ENCODE data around the gene MAPRE2. TPM values are rescaled to one million over a fixed set of nuclear protein-coding genes. Genes with fewer than 3 reads are reported as not detected.

MAPRE2 gene
- total and polyA plus RNA-seq, 2 of the 13 experiments (the other 11 are each of a cell fraction or from before 2014, with no cell fraction given), result 34.5 to 67.9 TPM

DNA sequence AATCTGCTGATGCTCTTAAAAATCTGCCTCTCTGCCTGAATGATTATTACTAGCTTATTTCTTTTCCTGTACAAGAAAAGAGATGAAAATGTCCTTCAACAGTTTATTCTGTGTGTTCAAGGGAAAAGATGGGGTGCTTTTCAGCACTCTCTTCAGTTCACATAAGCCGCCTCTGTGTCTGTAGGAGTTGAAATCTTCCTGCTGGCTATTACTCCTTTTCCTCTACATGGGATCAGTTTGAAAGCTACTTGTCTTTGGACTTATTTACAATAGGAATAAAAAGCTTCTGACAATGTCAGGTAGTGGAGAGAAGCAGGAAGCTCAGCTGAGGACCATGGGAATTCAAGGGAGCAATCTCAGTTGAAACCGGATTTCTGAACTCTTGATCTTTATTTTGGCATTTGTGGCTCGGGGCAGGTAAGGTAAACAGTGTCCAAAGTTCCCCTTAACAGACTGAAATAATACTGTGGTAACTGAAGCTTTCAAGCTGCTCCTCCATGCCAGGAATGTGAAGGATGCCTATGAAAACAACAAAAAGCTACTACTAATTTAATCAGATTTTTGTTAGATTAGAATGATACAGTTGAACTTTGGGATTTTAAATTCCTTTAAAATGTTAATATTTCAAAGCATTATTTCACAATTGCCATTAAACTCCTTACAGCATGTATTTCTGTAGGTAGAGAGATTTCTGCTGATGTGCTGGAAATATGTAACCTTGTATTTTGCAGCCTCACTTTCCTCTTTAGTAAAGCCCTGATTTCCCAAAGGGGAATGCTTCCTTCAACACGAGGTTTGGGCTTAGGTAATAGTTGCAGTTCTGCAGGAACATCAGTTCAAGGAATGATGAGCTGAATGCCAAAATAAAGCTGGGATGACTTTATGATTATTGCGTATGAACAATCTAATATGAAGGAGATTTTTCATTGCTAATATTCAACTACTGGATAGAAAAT is 43.6 kb downstream of the MAPRE2 start (continued):
- TF ChIP-seq EP300 (IDR thresholded peaks at IDR 0.05; ENCODE audit: low read depth in 2 of 2, low read length in 2 of 2), result peak in 1 of 2 experiments; percentile 73; a peak in 2 of 4 replicates
- TF ChIP-seq EP300 (CRISPR knock-in tag; IDR thresholded peaks at IDR 0.05; ENCODE audit: borderline replicate concordance), result 0 out of 2 replicates have a peak, but pooled peaks have one; percentile 11
- TF ChIP-seq ZNF180 (CRISPR knock-in tag; IDR thresholded peaks at IDR 0.05; ENCODE audit: borderline replicate concordance, low read depth), result no peak
- peak; percentile 61; the same call in 1 of the 2 replicates for TF ChIP-seq YEATS4 (CRISPR knock-in tag; IDR thresholded peaks at IDR 0.05; ENCODE audit: borderline replicate concordance)
- TF ChIP-seq, protein P1, sequence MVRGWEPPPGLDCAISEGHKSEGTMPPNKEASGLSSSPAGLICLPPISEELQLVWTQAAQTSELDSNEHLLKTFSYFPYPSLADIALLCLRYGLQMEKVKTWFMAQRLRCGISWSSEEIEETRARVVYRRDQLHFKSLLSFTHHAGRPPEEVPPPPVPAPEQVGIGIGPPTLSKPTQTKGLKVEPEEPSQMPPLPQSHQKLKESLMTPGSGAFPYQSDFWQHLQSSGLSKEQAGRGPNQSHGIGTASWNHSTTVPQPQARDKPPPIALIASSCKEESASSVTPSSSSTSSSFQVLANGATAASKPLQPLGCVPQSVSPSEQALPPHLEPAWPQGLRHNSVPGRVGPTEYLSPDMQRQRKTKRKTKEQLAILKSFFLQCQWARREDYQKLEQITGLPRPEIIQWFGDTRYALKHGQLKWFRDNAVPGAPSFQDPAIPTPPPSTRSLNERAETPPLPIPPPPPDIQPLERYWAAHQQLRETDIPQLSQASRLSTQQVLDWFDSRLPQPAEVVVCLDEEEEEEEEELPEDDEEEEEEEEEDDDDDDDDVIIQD (CRISPR knock-in tag; IDR thresholded peaks at IDR 0.05; ENCODE audit: low read depth), result peak; percentile 91
- TF ChIP-seq, protein P2, sequence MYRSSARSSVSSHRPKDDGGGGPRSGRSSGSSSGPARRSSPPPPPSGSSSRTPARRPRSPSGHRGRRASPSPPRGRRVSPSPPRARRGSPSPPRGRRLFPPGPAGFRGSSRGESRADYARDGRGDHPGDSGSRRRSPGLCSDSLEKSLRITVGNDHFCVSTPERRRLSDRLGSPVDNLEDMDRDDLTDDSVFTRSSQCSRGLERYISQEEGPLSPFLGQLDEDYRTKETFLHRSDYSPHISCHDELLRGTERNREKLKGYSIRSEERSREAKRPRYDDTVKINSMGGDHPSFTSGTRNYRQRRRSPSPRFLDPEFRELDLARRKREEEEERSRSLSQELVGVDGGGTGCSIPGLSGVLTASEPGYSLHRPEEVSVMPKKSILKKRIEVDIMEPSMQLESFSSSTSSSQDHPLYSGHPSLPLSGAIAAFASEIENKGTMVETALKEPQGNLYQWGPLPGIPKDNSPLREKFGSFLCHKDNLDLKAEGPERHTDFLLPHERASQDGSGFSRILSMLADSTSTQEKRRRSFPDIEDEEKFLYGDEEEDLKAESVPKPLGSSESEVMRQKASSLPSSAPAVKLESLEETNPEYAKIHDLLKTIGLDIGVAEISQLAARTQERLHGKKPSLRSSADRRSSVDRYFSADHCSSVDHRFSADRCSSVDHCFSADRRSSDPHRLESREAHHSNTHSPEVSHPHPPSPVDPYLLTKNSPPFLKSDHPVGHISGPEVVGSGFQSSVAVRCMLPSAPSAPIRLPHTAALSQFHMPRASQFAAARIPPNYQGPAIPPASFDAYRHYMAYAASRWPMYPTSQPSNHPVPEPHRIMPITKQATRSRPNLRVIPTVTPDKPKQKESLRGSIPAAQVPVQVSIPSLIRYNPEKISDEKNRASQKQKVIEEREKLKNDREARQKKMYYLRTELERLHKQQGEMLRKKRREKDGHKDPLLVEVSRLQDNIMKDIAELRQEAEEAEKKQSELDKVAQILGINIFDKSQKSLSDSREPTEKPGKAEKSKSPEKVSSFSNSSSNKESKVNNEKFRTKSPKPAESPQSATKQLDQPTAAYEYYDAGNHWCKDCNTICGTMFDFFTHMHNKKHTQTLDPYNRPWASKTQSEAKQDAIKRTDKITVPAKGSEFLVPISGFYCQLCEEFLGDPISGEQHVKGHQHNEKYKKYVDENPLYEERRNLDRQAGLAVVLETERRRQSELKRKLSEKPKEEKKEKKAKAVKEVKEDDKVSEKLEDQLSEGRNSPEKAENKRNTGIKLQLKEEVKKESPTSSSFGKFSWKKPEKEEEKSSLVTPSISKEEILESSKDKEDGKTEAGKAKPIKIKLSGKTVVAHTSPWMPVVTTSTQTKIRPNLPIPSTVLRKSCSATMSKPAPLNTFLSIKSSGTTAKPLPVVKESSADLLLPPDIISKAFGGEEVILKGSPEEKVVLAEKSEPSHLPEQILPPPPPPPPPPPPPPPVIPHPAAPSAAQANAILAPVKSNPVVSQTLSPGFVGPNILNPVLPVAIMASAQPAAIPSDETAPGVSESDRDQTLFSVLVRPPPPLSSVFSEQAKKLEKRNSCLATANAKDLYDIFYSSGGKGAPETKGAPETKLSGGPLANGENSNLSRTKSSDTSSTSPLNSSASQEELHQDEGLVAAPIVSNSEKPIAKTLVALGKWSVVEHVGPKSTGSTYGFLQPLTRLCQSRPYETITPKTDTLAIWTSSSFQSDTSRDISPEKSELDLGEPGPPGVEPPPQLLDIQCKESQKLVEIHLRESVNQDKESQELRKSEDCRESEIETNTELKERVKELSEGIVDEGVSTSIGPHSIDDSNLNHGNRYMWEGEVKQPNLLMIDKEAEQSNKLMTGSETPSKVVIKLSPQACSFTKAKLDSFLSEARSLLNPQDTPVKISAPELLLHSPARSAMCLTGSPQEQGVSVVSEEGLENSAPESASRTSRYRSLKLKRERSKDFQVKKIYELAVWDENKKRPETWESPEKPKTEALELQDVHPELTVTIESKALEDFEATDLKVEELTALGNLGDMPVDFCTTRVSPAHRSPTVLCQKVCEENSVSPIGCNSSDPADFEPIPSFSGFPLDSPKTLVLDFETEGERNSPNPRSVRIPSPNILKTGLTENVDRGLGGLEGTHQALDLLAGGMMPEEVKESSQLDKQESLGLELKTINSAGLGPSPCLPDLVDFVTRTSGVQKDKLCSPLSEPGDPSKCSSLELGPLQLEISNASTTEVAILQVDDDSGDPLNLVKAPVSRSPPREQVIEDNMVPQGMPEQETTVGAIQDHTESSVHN (CRISPR knock-in tag; IDR thresholded peaks at IDR 0.05), result no peak
- no peak for TF ChIP-seq SMARCE1 (IDR thresholded peaks at IDR 0.05; ENCODE audit: borderline replicate concordance)
- TF ChIP-seq RNF2 (conservative IDR thresholded peaks at IDR 0.05; ENCODE audit: low read depth), result no peak
- TF ChIP-seq RELA (CRISPR knock-in tag; IDR thresholded peaks at IDR 0.05), result no peak
- TF ChIP-seq ZMYM4 (CRISPR knock-in tag; IDR thresholded peaks at IDR 0.05), result peak; percentile 81; the same call in 1 of the 2 replicates
- TF ChIP-seq ZBTB3 (CRISPR knock-in tag; IDR thresholded peaks at IDR 0.05; ENCODE audit: borderline replicate concordance, low read depth), result no peak
- TF ChIP-seq, protein P3, sequence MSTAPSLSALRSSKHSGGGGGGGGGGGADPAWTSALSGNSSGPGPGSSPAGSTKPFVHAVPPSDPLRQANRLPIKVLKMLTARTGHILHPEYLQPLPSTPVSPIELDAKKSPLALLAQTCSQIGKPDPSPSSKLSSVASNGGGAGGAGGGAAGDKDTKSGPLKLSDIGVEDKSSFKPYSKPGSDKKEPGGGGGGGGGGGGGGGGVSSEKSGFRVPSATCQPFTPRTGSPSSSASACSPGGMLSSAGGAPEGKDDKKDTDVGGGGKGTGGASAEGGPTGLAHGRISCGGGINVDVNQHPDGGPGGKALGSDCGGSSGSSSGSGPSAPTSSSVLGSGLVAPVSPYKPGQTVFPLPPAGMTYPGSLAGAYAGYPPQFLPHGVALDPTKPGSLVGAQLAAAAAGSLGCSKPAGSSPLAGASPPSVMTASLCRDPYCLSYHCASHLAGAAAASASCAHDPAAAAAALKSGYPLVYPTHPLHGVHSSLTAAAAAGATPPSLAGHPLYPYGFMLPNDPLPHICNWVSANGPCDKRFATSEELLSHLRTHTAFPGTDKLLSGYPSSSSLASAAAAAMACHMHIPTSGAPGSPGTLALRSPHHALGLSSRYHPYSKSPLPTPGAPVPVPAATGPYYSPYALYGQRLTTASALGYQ (CRISPR knock-in tag; IDR thresholded peaks at IDR 0.05), result peak; percentile 45; the same call in 1 of the 2 replicates
- TF ChIP-seq, protein P4, sequence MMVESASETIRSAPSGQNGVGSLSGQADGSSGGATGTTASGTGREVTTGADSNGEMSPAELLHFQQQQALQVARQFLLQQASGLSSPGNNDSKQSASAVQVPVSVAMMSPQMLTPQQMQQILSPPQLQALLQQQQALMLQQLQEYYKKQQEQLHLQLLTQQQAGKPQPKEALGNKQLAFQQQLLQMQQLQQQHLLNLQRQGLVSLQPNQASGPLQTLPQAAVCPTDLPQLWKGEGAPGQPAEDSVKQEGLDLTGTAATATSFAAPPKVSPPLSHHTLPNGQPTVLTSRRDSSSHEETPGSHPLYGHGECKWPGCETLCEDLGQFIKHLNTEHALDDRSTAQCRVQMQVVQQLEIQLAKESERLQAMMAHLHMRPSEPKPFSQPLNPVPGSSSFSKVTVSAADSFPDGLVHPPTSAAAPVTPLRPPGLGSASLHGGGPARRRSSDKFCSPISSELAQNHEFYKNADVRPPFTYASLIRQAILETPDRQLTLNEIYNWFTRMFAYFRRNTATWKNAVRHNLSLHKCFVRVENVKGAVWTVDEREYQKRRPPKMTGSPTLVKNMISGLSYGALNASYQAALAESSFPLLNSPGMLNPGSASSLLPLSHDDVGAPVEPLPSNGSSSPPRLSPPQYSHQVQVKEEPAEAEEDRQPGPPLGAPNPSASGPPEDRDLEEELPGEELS (CRISPR knock-in tag; IDR thresholded peaks at IDR 0.05), result peak; percentile 88
- TF ChIP-seq SUZ12 (IDR thresholded peaks at IDR 0.05; ENCODE audit: low read depth, low read length), result no peak

All from HepG2 (cell line).